ENCODE data around the gene NPHS1. TPM values are rescaled to one million over a fixed set of nuclear protein-coding genes. Genes with fewer than 3 reads are reported as not detected.

Gene NPHS1
- total and polyA plus RNA-seq, 9 of the 15 experiments (the other 6 are each of a cell fraction or from before 2014, with no cell fraction given), result 0.01 to 0.28 (median 0.14) TPM; not detected in 5

- BruUV-seq (replicated peaks), result no TSS peak
- no peak overlapping the region for H3K27ac ChIP-seq (ENCODE audit: extremely low read depth, low read depth, low read length)
- no peak overlapping the region for H2AFZ ChIP-seq (ENCODE audit: low read depth, low read length)
- no peak overlapping the region for H3K4me3 ChIP-seq
- no peak overlapping the region for H3K4me2 ChIP-seq (ENCODE audit: insufficient read depth, low read length)
- H3K9ac ChIP-seq (ENCODE audit: insufficient read depth in 1 of 2, low read depth in 2 of 2, low read length in 2 of 2), result no peak overlapping the region
- H3K4me1 ChIP-seq (replicated peaks in 1 of 2; ENCODE audit: control insufficient read depth in 2 of 2, insufficient read depth in 2 of 2, low read length in 2 of 2), result peaks cover 5 to 10% of the 10 kb centered on the region in 2 experiments; a peak in 3 of 5 replicates
- POLR2A ChIA-PET, result interaction anchor here (1.1 kb wide), 1 partner anchor 96 kb away, joined by 3 read pairs; no protein-coding TSS in a partner anchor
- DNase-seq (ENCODE audit: extremely low read depth in 1 of 4, low spot score in 3 of 4) (no peak), ATAC-seq (no peak), FAIRE-seq (no peak)
- H3K9me1 ChIP-seq (ENCODE audit: control insufficient read depth, insufficient read depth, low read length), result no peaks in the 10 kb centered on the region
- WGBS (ENCODE audit: insufficient coverage, low coverage, missing lambda C conversion rate), result 8% methylated on average over 5 of the region's 6 CpGs
- in situ Hi-C loops (cut with MboI) (no loop called here), intact Hi-C loops (cut with micrococcal nuclease) (no loop called here)
- H4K20me1 ChIP-seq (replicated peaks; ENCODE audit: control insufficient read depth, insufficient read depth, low read length), result no peaks in the 10 kb centered on the region; the same call in 1 of the 2 replicates
- no peaks in the 10 kb centered on the region for H3K9me3 ChIP-seq (replicated peaks; ENCODE audit: control insufficient read depth, insufficient read depth, low read depth, low read length)
- peaks cover 6 to 13% of the 10 kb centered on the region in 2 experiments; a peak in 3 of 5 replicates for H3K27me3 ChIP-seq (ENCODE audit: control insufficient read depth in 2 of 2, insufficient read depth in 2 of 2, low read length in 2 of 2)
- no peaks in the 10 kb centered on the region for H3K79me2 ChIP-seq (ENCODE audit: control insufficient read depth, insufficient read depth, low read length)
- no peaks in the 10 kb centered on the region for H3K36me3 ChIP-seq (ENCODE audit: control insufficient read depth, insufficient read depth, low read length)
- CTCF ChIA-PET (ENCODE audit: low intra/inter-chr PET ratio), result no interaction called here
- TF ChIP-seq TEAD4 (IDR thresholded peaks at IDR 0.05; ENCODE audit: low read length) (no peak), TEAD4 (CRISPR knock-in tag; IDR thresholded peaks at IDR 0.05; ENCODE audit: borderline replicate concordance) (no peak), MCM5 (IDR thresholded peaks at IDR 0.05; ENCODE audit: low read depth) (no peak), ZNF407 (IDR thresholded peaks at IDR 0.05; ENCODE audit: low read depth) (no peak), NCOR1 (IDR thresholded peaks at IDR 0.05) (no peak), ZNF23 (CRISPR knock-in tag; IDR thresholded peaks at IDR 0.05) (no peak), NFYB (IDR thresholded peaks at IDR 0.05; ENCODE audit: extremely low read depth, insufficient read length) (no peak), ZNF764 (CRISPR knock-in tag; IDR thresholded peaks at IDR 0.05; ENCODE audit: low read depth) (no peak), RERE (CRISPR knock-in tag; IDR thresholded peaks at IDR 0.05; ENCODE audit: borderline replicate concordance) (no peak)
Measured at GRCh38 chr19:35816262-35816661, 36.0 kb downstream of the NPHS1 start.

Measured in K562 (cell line).